ENCODE results near the gene RGS9. TPM values are rescaled to one million over a fixed set of nuclear protein-coding genes. Genes with fewer than 3 reads are reported as not detected.

Gene RGS9
- total and polyA plus RNA-seq, 2 of the 13 experiments (the other 11 are each of a cell fraction or from before 2014, with no cell fraction given), result 0.44 to 0.74 TPM

- no peak for TF ChIP-seq NR1H2 (CRISPR knock-in tag; IDR thresholded peaks at IDR 0.05; ENCODE audit: borderline replicate concordance, low read depth)
- TF ChIP-seq, protein P1, sequence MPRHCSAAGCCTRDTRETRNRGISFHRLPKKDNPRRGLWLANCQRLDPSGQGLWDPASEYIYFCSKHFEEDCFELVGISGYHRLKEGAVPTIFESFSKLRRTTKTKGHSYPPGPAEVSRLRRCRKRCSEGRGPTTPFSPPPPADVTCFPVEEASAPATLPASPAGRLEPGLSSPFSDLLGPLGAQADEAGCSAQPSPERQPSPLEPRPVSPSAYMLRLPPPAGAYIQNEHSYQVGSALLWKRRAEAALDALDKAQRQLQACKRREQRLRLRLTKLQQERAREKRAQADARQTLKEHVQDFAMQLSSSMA (CRISPR knock-in tag; IDR thresholded peaks at IDR 0.05), result no peak
These were observed 5.2 kb upstream of the RGS9 start (continued) for GRCh38 chr17:65131946-65132345.

- no peaks in the 10 kb centered on the region for H3K9me3 ChIP-seq (ENCODE audit: low read length)
- 37% methylated on average over 2 of the region's 2 CpGs for WGBS (ENCODE audit: low lambda C conversion rate)
- DNase-seq (ENCODE audit: low spot score) (no peak), FAIRE-seq (no peak), ATAC-seq (no peak)
- TF ChIP-seq ZNF33B (CRISPR knock-in tag; IDR thresholded peaks at IDR 0.05), result no peak
- TF ChIP-seq KAT2B (IDR thresholded peaks at IDR 0.05; ENCODE audit: borderline replicate concordance, low read depth, low read length), result peak; percentile 54; the same call in 1 of the 2 replicates
- ChIA-PET CTCF (ENCODE audit: low intra/inter-chr PET ratio, low total read pairs) (no interaction called here), POLR2A (no interaction called here)
- no peaks in the 10 kb centered on the region for H3K79me2 ChIP-seq (ENCODE audit: insufficient read depth, low read length)
- no peak overlapping the region for H3K4me3 ChIP-seq (replicated peaks in 1 of 3; ENCODE audit: insufficient read depth in 1 of 3, low read depth in 2 of 3, low read length in 3 of 3)
- BruUV-seq (replicated peaks), result no TSS peak
- no peaks in the 10 kb centered on the region for H4K20me1 ChIP-seq (ENCODE audit: insufficient read depth, low read length)
- no peaks in the 10 kb centered on the region for H3K36me3 ChIP-seq (replicated peaks in 1 of 2; ENCODE audit: control insufficient read depth in 1 of 2, insufficient read depth in 2 of 2, low read length in 2 of 2)
- no peak overlapping the region for H3K4me2 ChIP-seq (ENCODE audit: low read depth, low read length)
- H2AFZ ChIP-seq (ENCODE audit: low read length), result no peak overlapping the region
- in situ Hi-C loops (cut with HindIII; ENCODE audit: extremely low pct_ligation_motif_present, low pct_unique_long_range_greater_than_20kb) (no loop called here), intact Hi-C loops (cut with micrococcal nuclease; ENCODE audit: unreplicated experiment) (no loop called here)
- H3K27me3 ChIP-seq (ENCODE audit: control insufficient read depth in 1 of 2, insufficient read depth in 2 of 2, low read length in 2 of 2), result peaks cover 2 to 22% of the 10 kb centered on the region in 2 experiments; a peak in 3 of 5 replicates
- no peak overlapping the region for H3K9ac ChIP-seq (ENCODE audit: insufficient read depth, low read depth, low read length)
- H3K4me1 ChIP-seq (ENCODE audit: insufficient read depth, low read length), result peaks cover 35% of the 10 kb centered on the region
- H3K27ac ChIP-seq (ENCODE audit: extremely low read length, insufficient read depth, low read length), result no peak overlapping the region
These were observed 3.1 kb upstream of the RGS9 start for GRCh38 chr17:65134035-65134434.

DNA sequence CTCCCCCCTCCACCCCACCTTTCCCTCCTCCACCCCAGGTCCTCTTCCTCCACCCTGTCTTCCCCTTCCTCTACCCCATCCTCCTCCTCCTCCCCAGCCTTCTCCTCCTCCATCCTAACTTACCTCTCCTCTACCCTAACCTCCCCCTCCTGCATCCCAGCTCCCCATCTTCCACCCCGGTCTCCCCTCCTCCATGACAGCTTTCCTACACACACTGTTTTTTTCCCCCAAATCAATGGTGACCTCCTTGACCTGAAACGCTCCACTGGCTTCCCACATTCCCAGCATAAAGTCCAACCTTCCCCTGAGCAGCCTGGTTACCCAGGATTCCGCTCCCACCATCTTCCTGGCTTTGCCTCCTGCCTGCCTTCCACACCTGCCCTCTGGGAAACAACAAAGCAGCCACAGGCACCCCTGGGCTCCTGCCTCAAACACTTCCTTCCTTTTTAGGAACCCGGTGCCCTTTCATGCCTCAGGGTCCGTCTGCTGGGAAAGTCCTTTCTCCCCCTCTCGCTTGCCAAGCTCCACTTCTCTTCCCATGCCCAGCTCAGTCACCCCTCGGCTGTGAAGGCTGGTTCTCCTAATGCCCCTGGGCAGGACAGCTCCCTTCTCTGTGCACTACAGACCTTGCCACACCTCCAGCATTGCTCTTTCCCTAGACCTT, 2.1 kb downstream of the RGS9 start:
- Histone ChIP-seq H3K9me3 (ENCODE audit: low read length) (no peaks in the 10 kb centered on the region), H4K20me1 (ENCODE audit: insufficient read depth, low read length) (no peaks in the 10 kb centered on the region), H3K4me1 (ENCODE audit: insufficient read depth, low read length) (peaks cover 19% of the 10 kb centered on the region), H3K4me3 (replicated peaks in 1 of 3; ENCODE audit: insufficient read depth in 1 of 3, low read depth in 2 of 3, low read length in 3 of 3) (no peak overlapping the region), H3K79me2 (ENCODE audit: insufficient read depth, low read length) (no peaks in the 10 kb centered on the region), H3K4me2 (ENCODE audit: low read depth, low read length) (no peak overlapping the region; the same call in 1 of the 2 replicates), H3K27ac (ENCODE audit: extremely low read length, insufficient read depth, low read length) (no peak overlapping the region), H3K9ac (ENCODE audit: insufficient read depth, low read depth, low read length) (no peak overlapping the region), H3K36me3 (replicated peaks in 1 of 2; ENCODE audit: control insufficient read depth in 1 of 2, insufficient read depth in 2 of 2, low read length in 2 of 2) (no peaks in the 10 kb centered on the region), H2AFZ (ENCODE audit: low read length) (no peak overlapping the region), H3K27me3 (ENCODE audit: control insufficient read depth in 1 of 2, insufficient read depth in 2 of 2, low read length in 2 of 2) (peaks cover 0 to 56% of the 10 kb centered on the region in 2 experiments; a peak in 4 of 5 replicates)
- CTCF ChIA-PET (ENCODE audit: low intra/inter-chr PET ratio, low total read pairs), result no interaction called here
- ATAC-seq (no peak), FAIRE-seq (no peak), DNase-seq (ENCODE audit: low spot score) (no peak)
- POLR2A ChIA-PET, result no interaction called here
- intact Hi-C loops (cut with micrococcal nuclease; ENCODE audit: unreplicated experiment) (no loop called here), in situ Hi-C loops (cut with HindIII; ENCODE audit: extremely low pct_ligation_motif_present, low pct_unique_long_range_greater_than_20kb) (no loop called here)
- no TSS peak for BruUV-seq (replicated peaks)
- WGBS (ENCODE audit: low lambda C conversion rate), result 17% methylated on average over 7 of the region's 7 CpGs
- TF ChIP-seq DRAP1 (CRISPR knock-in tag; IDR thresholded peaks at IDR 0.05) (no peak), POLR2A (IDR thresholded peaks at IDR 0.05; ENCODE audit: insufficient read depth in 1 of 2, low read depth in 2 of 2, low read length in 2 of 2) (no peak), ZNF800 (CRISPR knock-in tag; IDR thresholded peaks at IDR 0.05) (no peak)
- TF ChIP-seq, protein P2, sequence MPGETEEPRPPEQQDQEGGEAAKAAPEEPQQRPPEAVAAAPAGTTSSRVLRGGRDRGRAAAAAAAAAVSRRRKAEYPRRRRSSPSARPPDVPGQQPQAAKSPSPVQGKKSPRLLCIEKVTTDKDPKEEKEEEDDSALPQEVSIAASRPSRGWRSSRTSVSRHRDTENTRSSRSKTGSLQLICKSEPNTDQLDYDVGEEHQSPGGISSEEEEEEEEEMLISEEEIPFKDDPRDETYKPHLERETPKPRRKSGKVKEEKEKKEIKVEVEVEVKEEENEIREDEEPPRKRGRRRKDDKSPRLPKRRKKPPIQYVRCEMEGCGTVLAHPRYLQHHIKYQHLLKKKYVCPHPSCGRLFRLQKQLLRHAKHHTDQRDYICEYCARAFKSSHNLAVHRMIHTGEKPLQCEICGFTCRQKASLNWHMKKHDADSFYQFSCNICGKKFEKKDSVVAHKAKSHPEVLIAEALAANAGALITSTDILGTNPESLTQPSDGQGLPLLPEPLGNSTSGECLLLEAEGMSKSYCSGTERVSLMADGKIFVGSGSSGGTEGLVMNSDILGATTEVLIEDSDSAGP (CRISPR knock-in tag; IDR thresholded peaks at IDR 0.05; ENCODE audit: borderline replicate concordance), result no peak
- TF ChIP-seq, protein P3, sequence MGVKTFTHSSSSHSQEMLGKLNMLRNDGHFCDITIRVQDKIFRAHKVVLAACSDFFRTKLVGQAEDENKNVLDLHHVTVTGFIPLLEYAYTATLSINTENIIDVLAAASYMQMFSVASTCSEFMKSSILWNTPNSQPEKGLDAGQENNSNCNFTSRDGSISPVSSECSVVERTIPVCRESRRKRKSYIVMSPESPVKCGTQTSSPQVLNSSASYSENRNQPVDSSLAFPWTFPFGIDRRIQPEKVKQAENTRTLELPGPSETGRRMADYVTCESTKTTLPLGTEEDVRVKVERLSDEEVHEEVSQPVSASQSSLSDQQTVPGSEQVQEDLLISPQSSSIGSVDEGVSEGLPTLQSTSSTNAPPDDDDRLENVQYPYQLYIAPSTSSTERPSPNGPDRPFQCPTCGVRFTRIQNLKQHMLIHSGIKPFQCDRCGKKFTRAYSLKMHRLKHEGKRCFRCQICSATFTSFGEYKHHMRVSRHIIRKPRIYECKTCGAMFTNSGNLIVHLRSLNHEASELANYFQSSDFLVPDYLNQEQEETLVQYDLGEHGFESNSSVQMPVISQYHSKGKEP (CRISPR knock-in tag; IDR thresholded peaks at IDR 0.05), result no peak

All from HepG2 (cell line).